HCT116 (cell line): ENCODE results near the gene FMO5. TPM values are rescaled to one million over a fixed set of nuclear protein-coding genes. Genes with fewer than 3 reads are reported as not detected.

Experiments used
- ATAC-seq: fragments of 200-7000 bp; cut with Tn5 transposase; 2 replicates; pipeline ENCODE4 v1.9.1; 2020; ENCODE audit warnings: mild to moderate bottlenecking, moderate library complexity
- BruUV-seq: library from RNA; stranded (reverse); fragments of 400-500 nt; replicated peaks from 2 replicates; lab custom pipeline; 2021; lab: Mats Ljungman, UMichigan
- CTCF ChIA-PET: fragments of 300-600 bp; sonication (Branson Sonifier 250); formaldehyde crosslinking; loops from one replicate; lab custom pipeline; 2021; ENCODE audit warnings: antibody characterized with exemption; lab: Charles Lee
- POLR2A ChIA-PET: fragments of 300-600, 350-600 bp; sonication (Branson Sonifier 250); formaldehyde crosslinking; loops from one replicate; lab custom pipeline; 2021; ENCODE audit warnings: antibody characterized with exemption; lab: Charles Lee
- RAD21 ChIA-PET, 2 experiments: fragments of 300-600 bp; sonication (Branson Sonifier 250); formaldehyde crosslinking; loops; one replicate each; lab custom pipeline; 2023; ENCODE audit warnings: low total read pairs in 2 of 2; ENCODE audit not compliant: uncharacterized antibody in 2 of 2, unreplicated experiment in 2 of 2, low non-redundant PET in 1 of 2; lab: Charles Lee
- DNase-seq: peaks from one replicate; pipeline ENCODE4 v3.0.0-alpha.2; 2010; ENCODE audit warnings: low read depth, low spot score
- H2AFZ ChIP-seq: fragments of 200-600 bp; shearing (Covaris generic), sonication (generic); 2 replicates; pipeline ENCODE4 v1.6.1; 2017; ENCODE audit warnings: low read depth, mixed run types, mixed read lengths, antibody characterized with exemption, low read length; ENCODE audit not compliant: poor library complexity, severe bottlenecking
- H3K27ac ChIP-seq: 2 replicates; pipeline ENCODE4 v1.5.1; 2012; ENCODE audit warnings: low read depth, low read length
- H3K27me3 ChIP-seq: fragments of 200-600 bp; sonication (generic); 2 replicates; pipeline ENCODE4 v1.6.1; 2016; ENCODE audit warnings: mixed run types, low read length, mixed read lengths; ENCODE audit not compliant: insufficient read depth
- H3K36me3 ChIP-seq, 2 experiments: fragments of 200-500 bp in 1 of 2; fragments of 200-600 bp in 1 of 2; sonication (Bioruptor generic) in 1 of 2; sonication (generic) in 1 of 2; 2 replicates each; pipeline versions ENCODE4 v1.5.1 to v1.6.1; 2014 to 2016; ENCODE audit warnings: low read length in 2 of 2, inconsistent platforms in 1 of 2, mixed read lengths in 1 of 2, mixed run types in 1 of 2; ENCODE audit not compliant: insufficient read depth in 2 of 2, control insufficient read depth in 1 of 2
- H3K4me1 ChIP-seq, 2 experiments: fragments of 200-600 bp in 1 of 2; sonication (generic) in 1 of 2; 2 replicates each; pipeline versions ENCODE4 v1.5.1 to v1.6.1; 2012 to 2017; ENCODE audit warnings: low read length in 2 of 2, inconsistent platforms in 1 of 2, mild to moderate bottlenecking in 1 of 2, mixed read lengths in 1 of 2, mixed run types in 1 of 2, moderate library complexity in 1 of 2; ENCODE audit not compliant: insufficient read depth in 2 of 2, control insufficient read depth in 1 of 2
- H3K4me2 ChIP-seq: fragments of 200-600 bp; sonication (generic); 2 replicates; pipeline ENCODE4 v1.6.1; 2017; ENCODE audit warnings: mixed run types, low read length, mixed read lengths
- H3K4me3 ChIP-seq, 2 experiments: fragments of 200-600 bp in 1 of 2; sonication (generic) in 1 of 2; replicated peaks in 1 of 2; 2 replicates each; pipeline ENCODE4 v1.5.1; 2011 to 2016; ENCODE audit warnings: low read length in 2 of 2, control low read depth in 1 of 2, low read depth in 1 of 2, mild to moderate bottlenecking in 1 of 2, mixed read lengths in 1 of 2, mixed run types in 1 of 2
- H3K79me2 ChIP-seq: fragments of 200-600 bp; sonication (generic); 2 replicates; pipeline ENCODE4 v1.6.1; 2017; ENCODE audit warnings: mild to moderate bottlenecking, mixed run types, low read length, moderate library complexity, mixed read lengths; ENCODE audit not compliant: insufficient read depth
- H3K9ac ChIP-seq: fragments of 200-600 bp; sonication (generic); 2 replicates; pipeline ENCODE4 v1.6.1; 2016; ENCODE audit warnings: low read length, mixed read lengths
- H3K9me2 ChIP-seq: fragments of 200-600 bp; sonication (generic), shearing (Covaris generic); 2 replicates; pipeline ENCODE4 v1.6.1; 2017; ENCODE audit warnings: mixed run types, mild to moderate bottlenecking, moderate library complexity; ENCODE audit not compliant: insufficient read depth
- H3K9me3 ChIP-seq, 2 experiments: fragments of 200-500 bp in 1 of 2; fragments of 200-600 bp in 1 of 2; sonication (Bioruptor generic) in 1 of 2; sonication (generic) in 1 of 2; 2 replicates each; pipeline ENCODE4 v1.6.1; 2014 to 2017; ENCODE audit warnings: low read length in 2 of 2, mixed read lengths in 2 of 2, inconsistent platforms in 1 of 2, low read depth in 1 of 2, mild to moderate bottlenecking in 1 of 2, mixed run types in 1 of 2, moderate library complexity in 1 of 2; ENCODE audit not compliant: control insufficient read depth in 1 of 2, insufficient read depth in 1 of 2
- H4K20me1 ChIP-seq: fragments of 200-600 bp; sonication (generic), shearing (Covaris generic); 2 replicates; pipeline ENCODE4 v1.6.1; 2017; ENCODE audit warnings: mixed run types, mild to moderate bottlenecking, moderate library complexity; ENCODE audit not compliant: insufficient read depth
- CBX3 ChIP-seq: IDR thresholded peaks from 2 replicates; pipeline ENCODE4 v1.6.1; 2012; ENCODE audit warnings: low read depth
- CEBPB ChIP-seq: IDR thresholded peaks from 2 replicates; pipeline ENCODE4 v1.6.1; 2012; ENCODE audit warnings: low read depth
- EGR1 ChIP-seq: IDR thresholded peaks from 2 replicates; pipeline ENCODE4 v1.6.1; 2012; ENCODE audit warnings: low read depth
- ELF1 ChIP-seq: IDR thresholded peaks from 2 replicates; pipeline ENCODE4 v1.6.1; 2012; ENCODE audit warnings: low read depth, borderline replicate concordance
- EZH2 ChIP-seq: fragments of 200-600 bp; sonication (generic); IDR thresholded peaks from 2 replicates; pipeline ENCODE4 v1.6.1; 2017; ENCODE audit warnings: antibody characterized with exemption, mixed run types
- EZH2phosphoT487 ChIP-seq: fragments of 200-600 bp; IDR thresholded peaks from 2 replicates; pipeline ENCODE4 v1.6.1; 2018; ENCODE audit warnings: antibody characterized with exemption, borderline replicate concordance
- POLR2AphosphoS5 ChIP-seq: IDR thresholded peaks from 2 replicates; pipeline ENCODE4 v1.6.1; 2011; ENCODE audit warnings: mild to moderate bottlenecking, low read depth, low read length, moderate library complexity
- RAD21 ChIP-seq: IDR thresholded peaks from 2 replicates; pipeline ENCODE4 v1.6.1; 2012; ENCODE audit warnings: low read depth, mild to moderate bottlenecking
- SIN3A ChIP-seq: IDR thresholded peaks from 2 replicates; pipeline ENCODE4 v1.6.1; 2012; ENCODE audit warnings: low read depth
- SP1 ChIP-seq: IDR thresholded peaks from 2 replicates; pipeline ENCODE4 v1.6.1; 2012; ENCODE audit warnings: low read depth
- SRF ChIP-seq: IDR thresholded peaks from 2 replicates; pipeline ENCODE4 v1.6.1; 2012; ENCODE audit warnings: low read depth
- YY1 ChIP-seq: IDR thresholded peaks from 2 replicates; pipeline ENCODE4 v1.6.1; 2011; ENCODE audit warnings: low read length, low read depth, moderate library complexity, mild to moderate bottlenecking; ENCODE audit not compliant: insufficient replicate concordance; ENCODE audit errors: extremely low read depth
- intact Hi-C: fragments of 100-400 bp; cut with micrococcal nuclease; formaldehyde crosslinking; loops from 2 replicates; pipeline ENCODE4 v1.10.0; 2022
- total RNA-seq: library from RNA; stranded (reverse); gene quantifications from one replicate; pipeline ENCODE4 v1.2.1, GENCODE V29; 2021; ENCODE audit not compliant: unreplicated experiment
- TF ChIP-seq, protein P1 (sequence below): IDR thresholded peaks from 2 replicates; pipeline ENCODE4 v1.6.1; 2012; ENCODE audit warnings: low read depth
- TF ChIP-seq, protein P2 (sequence below), 3 experiments: fragments of 200-600 bp in 1 of 3; sonication (generic) in 1 of 3; IDR thresholded peaks in 2 of 3; conservative IDR thresholded peaks in 1 of 3; 2 replicates each; pipeline ENCODE4 v1.5.1; 2012 to 2017; ENCODE audit warnings: low read depth in 2 of 3, low read length in 2 of 3, antibody characterized with exemption in 1 of 3, borderline replicate concordance in 1 of 3, control low read depth in 1 of 3, mild to moderate bottlenecking in 1 of 3, mixed read lengths in 1 of 3, mixed run types in 1 of 3, moderate library complexity in 1 of 3; ENCODE audit not compliant: insufficient read depth in 1 of 3
- TF ChIP-seq, protein P3 (sequence below): IDR thresholded peaks from 2 replicates; pipeline ENCODE4 v1.6.1; 2012

Gene FMO5
- total RNA-seq, 1 experiment from 2014 or later: 0.27 TPM

DNA sequence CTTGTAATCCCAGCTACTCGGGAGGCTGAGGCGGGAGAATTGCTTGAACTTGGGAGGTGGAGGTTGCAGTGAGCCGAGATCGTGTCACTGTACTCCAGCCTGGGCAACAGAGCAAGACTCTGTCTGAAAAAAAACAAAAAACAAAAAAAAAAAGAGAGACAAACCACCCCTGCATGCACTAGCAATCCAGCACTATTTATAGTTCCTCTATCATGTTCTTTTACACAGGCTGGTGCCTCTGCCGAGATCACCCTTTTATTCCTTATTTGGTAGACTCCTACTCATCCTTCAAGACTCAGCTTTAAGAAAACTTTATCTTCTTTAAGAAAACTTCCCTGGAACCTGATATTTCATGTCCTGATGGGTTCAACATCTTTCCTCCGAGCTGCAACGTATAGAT is 10.8 kb downstream of the FMO5 start:
- Histone ChIP-seq H3K27ac (no peak overlapping the region), H3K27me3 (no peaks in the 10 kb centered on the region), H3K4me2 (no peak overlapping the region), H2AFZ (no peak overlapping the region), H3K9me2 (no peaks in the 10 kb centered on the region), H3K4me1 (0 out of 4 replicates have a peak, but pooled peaks cover 0 to 3% of the 10 kb centered on the region in 2 experiments), H3K36me3 (no peaks in the 10 kb centered on the region), H3K9ac (no peak overlapping the region), H3K79me2 (no peaks in the 10 kb centered on the region), H3K4me3 (no peak overlapping the region), H3K9me3 (no peaks in the 10 kb centered on the region), H4K20me1 (no peaks in the 10 kb centered on the region)
- intact Hi-C loops: no loop called here
- ChIA-PET RAD21 (no interaction called here), POLR2A (no interaction called here), CTCF (no interaction called here)
- TF ChIP-seq, protein P1, sequence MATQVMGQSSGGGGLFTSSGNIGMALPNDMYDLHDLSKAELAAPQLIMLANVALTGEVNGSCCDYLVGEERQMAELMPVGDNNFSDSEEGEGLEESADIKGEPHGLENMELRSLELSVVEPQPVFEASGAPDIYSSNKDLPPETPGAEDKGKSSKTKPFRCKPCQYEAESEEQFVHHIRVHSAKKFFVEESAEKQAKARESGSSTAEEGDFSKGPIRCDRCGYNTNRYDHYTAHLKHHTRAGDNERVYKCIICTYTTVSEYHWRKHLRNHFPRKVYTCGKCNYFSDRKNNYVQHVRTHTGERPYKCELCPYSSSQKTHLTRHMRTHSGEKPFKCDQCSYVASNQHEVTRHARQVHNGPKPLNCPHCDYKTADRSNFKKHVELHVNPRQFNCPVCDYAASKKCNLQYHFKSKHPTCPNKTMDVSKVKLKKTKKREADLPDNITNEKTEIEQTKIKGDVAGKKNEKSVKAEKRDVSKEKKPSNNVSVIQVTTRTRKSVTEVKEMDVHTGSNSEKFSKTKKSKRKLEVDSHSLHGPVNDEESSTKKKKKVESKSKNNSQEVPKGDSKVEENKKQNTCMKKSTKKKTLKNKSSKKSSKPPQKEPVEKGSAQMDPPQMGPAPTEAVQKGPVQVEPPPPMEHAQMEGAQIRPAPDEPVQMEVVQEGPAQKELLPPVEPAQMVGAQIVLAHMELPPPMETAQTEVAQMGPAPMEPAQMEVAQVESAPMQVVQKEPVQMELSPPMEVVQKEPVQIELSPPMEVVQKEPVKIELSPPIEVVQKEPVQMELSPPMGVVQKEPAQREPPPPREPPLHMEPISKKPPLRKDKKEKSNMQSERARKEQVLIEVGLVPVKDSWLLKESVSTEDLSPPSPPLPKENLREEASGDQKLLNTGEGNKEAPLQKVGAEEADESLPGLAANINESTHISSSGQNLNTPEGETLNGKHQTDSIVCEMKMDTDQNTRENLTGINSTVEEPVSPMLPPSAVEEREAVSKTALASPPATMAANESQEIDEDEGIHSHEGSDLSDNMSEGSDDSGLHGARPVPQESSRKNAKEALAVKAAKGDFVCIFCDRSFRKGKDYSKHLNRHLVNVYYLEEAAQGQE: no peak
- no peak for TF ChIP-seq EZH2phosphoT487
- no peak for TF ChIP-seq EZH2
- no peak for TF ChIP-seq POLR2AphosphoS5
- no peak for TF ChIP-seq ELF1
- TF ChIP-seq, protein P2, sequence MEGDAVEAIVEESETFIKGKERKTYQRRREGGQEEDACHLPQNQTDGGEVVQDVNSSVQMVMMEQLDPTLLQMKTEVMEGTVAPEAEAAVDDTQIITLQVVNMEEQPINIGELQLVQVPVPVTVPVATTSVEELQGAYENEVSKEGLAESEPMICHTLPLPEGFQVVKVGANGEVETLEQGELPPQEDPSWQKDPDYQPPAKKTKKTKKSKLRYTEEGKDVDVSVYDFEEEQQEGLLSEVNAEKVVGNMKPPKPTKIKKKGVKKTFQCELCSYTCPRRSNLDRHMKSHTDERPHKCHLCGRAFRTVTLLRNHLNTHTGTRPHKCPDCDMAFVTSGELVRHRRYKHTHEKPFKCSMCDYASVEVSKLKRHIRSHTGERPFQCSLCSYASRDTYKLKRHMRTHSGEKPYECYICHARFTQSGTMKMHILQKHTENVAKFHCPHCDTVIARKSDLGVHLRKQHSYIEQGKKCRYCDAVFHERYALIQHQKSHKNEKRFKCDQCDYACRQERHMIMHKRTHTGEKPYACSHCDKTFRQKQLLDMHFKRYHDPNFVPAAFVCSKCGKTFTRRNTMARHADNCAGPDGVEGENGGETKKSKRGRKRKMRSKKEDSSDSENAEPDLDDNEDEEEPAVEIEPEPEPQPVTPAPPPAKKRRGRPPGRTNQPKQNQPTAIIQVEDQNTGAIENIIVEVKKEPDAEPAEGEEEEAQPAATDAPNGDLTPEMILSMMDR (IDR thresholded peaks at IDR 0.05 in 2 of 3, conservative IDR thresholded peaks at IDR 0.05 in 1 of 3; ENCODE audit: borderline replicate concordance in 1 of 3, insufficient read depth in 1 of 3, low read depth in 2 of 3, low read length in 2 of 3): no peak
- no peak for TF ChIP-seq SP1
- no peak for TF ChIP-seq YY1
- TF ChIP-seq SIN3A: no peak
- no peak for TF ChIP-seq SRF
- no peak for TF ChIP-seq CEBPB
- TF ChIP-seq RAD21: no peak
- no peak for TF ChIP-seq EGR1
- no peak for TF ChIP-seq CBX3
- TF ChIP-seq, protein P3, sequence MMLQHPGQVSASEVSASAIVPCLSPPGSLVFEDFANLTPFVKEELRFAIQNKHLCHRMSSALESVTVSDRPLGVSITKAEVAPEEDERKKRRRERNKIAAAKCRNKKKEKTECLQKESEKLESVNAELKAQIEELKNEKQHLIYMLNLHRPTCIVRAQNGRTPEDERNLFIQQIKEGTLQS: no peak
- no peak for ATAC-seq
- no TSS peak for BruUV-seq
- no peak for DNase-seq
